HEK293 (cell line): ENCODE measurements around the gene KDELR1.

Experiments used
- CTCF ChIP-seq: fragments of 450-650 bp; formaldehyde crosslinking; IDR thresholded peaks from 2 replicates; pipeline ENCODE4 v1.5.1; 2016; ENCODE audit warnings: missing biosample characterization, missing genetic modification characterization
- KLF1 ChIP-seq: fragments of 450-650 bp; formaldehyde crosslinking; IDR thresholded peaks from 2 replicates; pipeline ENCODE4 v1.5.1; 2016; ENCODE audit warnings: missing biosample characterization, missing genetic modification characterization
- SALL2 ChIP-seq: fragments of 450-650 bp; formaldehyde crosslinking; IDR thresholded peaks from 2 replicates; pipeline ENCODE4 v1.5.0; 2017; ENCODE audit warnings: missing biosample characterization, mild to moderate bottlenecking, missing genetic modification characterization, borderline replicate concordance
- ZFP37 ChIP-seq: fragments of 450-650 bp; formaldehyde crosslinking; IDR thresholded peaks from 2 replicates; pipeline ENCODE4 v1.5.1; 2016; ENCODE audit warnings: missing biosample characterization, missing genetic modification characterization
- ZNF18 ChIP-seq: fragments of 450-650 bp; formaldehyde crosslinking; IDR thresholded peaks from 2 replicates; pipeline ENCODE4 v1.5.1; 2016; ENCODE audit warnings: missing biosample characterization, missing genetic modification characterization
- ZNF274 ChIP-seq, 2 experiments: fragments of 200-500 bp in 1 of 2; fragments of 450-650 bp in 1 of 2; sonication (Bioruptor generic) in 1 of 2; formaldehyde crosslinking in 1 of 2; IDR thresholded peaks; 2 replicates each; pipeline versions ENCODE4 v1.5.1 to v1.6.1; 2014 to 2016; ENCODE audit warnings: borderline replicate concordance in 1 of 2, inconsistent platforms in 1 of 2, low read length in 1 of 2, missing biosample characterization in 1 of 2, missing genetic modification characterization in 1 of 2
- ZNF558 ChIP-seq: fragments of 450-650 bp; formaldehyde crosslinking; IDR thresholded peaks from 2 replicates; pipeline ENCODE4 v1.5.1; 2016; ENCODE audit warnings: missing biosample characterization, missing genetic modification characterization
- ZNF629 ChIP-seq: fragments of 450-650 bp; formaldehyde crosslinking; IDR thresholded peaks from 2 replicates; pipeline ENCODE4 v1.5.1; 2017; ENCODE audit warnings: missing biosample characterization, missing genetic modification characterization
- ZXDB ChIP-seq: fragments of 450-650 bp; formaldehyde crosslinking; IDR thresholded peaks from 2 replicates; pipeline ENCODE4 v1.5.1; 2016; ENCODE audit warnings: missing biosample characterization, missing genetic modification characterization

- no peak for TF ChIP-seq ZNF629
- TF ChIP-seq CTCF (tag by site-specific recombination), result no peak
- TF ChIP-seq ZFP37 (tag by site-specific recombination), result no peak
- TF ChIP-seq ZNF558 (tag by site-specific recombination), result no peak
- TF ChIP-seq KLF1 (tag by site-specific recombination), result no peak
- TF ChIP-seq ZXDB (tag by site-specific recombination), result no peak
- TF ChIP-seq ZNF18 (tag by site-specific recombination), result no peak
- no peak for TF ChIP-seq SALL2 (tag by site-specific recombination)
- TF ChIP-seq ZNF274 (IDR thresholded peaks at IDR 0.05; ENCODE audit: low read length), result no peak
- TF ChIP-seq ZNF274 (tag by site-specific recombination; IDR thresholded peaks at IDR 0.05; ENCODE audit: borderline replicate concordance), result no peak
Observed at GRCh38 chr19:48367855-48368254, 23.5 kb downstream of the KDELR1 start.
